ENCODE measurements around the gene ARFRP1.

The ARFRP1 gene, protein sequence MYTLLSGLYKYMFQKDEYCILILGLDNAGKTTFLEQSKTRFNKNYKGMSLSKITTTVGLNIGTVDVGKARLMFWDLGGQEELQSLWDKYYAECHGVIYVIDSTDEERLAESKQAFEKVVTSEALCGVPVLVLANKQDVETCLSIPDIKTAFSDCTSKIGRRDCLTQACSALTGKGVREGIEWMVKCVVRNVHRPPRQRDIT

GRCh38 chr20:63707558-63708300 is at the start of gene ARFRP1, which contains the start of gene ZGPAT:
Gene ARFRP1, minus strand, starts transcription at chr20:63707976. Its CDS starts 885 bp downstream, at chr20:63707091.
Gene ZGPAT, plus strand, starts transcription at chr20:63708039. Its CDS starts 542 bp downstream, at chr20:63708581.
- H3K4me3 ChIP-seq (ENCODE audit: low read depth, low read length): peak within 1 kb of the TSS; percentile 85
- no peak for DNase-seq (ENCODE audit: low read depth)

GRCh38 chr20:63756648-63756991 is 48.8 kb upstream of the ARFRP1 start:
- H3K4me3 ChIP-seq (ENCODE audit: low read depth, low read length): no peak overlapping the region
- no peak for DNase-seq (ENCODE audit: low read depth)

- no peak for DNase-seq (ENCODE audit: low read depth)
- no peak overlapping the region for H3K4me3 ChIP-seq (ENCODE audit: low read depth, low read length)
These were observed 48.3 kb upstream of the ARFRP1 start for GRCh38 chr20:63755933-63756647.

- no peak overlapping the region for H3K4me3 ChIP-seq (ENCODE audit: low read depth, low read length)
- DNase-seq (ENCODE audit: low read depth): no peak
These were observed 46.2 kb upstream of the ARFRP1 start for GRCh38 chr20:63754008-63754407.

GRCh38 chr20:63753381-63753780 is 45.6 kb upstream of the ARFRP1 start:
- H3K4me3 ChIP-seq (ENCODE audit: low read depth, low read length): no peak overlapping the region
- DNase-seq (ENCODE audit: low read depth): no peak

GRCh38 chr20:63752411-63753101 is 44.8 kb upstream of the ARFRP1 start:
- no peak overlapping the region for H3K4me3 ChIP-seq (ENCODE audit: low read depth, low read length)
- no peak for DNase-seq (ENCODE audit: low read depth)

DNA sequence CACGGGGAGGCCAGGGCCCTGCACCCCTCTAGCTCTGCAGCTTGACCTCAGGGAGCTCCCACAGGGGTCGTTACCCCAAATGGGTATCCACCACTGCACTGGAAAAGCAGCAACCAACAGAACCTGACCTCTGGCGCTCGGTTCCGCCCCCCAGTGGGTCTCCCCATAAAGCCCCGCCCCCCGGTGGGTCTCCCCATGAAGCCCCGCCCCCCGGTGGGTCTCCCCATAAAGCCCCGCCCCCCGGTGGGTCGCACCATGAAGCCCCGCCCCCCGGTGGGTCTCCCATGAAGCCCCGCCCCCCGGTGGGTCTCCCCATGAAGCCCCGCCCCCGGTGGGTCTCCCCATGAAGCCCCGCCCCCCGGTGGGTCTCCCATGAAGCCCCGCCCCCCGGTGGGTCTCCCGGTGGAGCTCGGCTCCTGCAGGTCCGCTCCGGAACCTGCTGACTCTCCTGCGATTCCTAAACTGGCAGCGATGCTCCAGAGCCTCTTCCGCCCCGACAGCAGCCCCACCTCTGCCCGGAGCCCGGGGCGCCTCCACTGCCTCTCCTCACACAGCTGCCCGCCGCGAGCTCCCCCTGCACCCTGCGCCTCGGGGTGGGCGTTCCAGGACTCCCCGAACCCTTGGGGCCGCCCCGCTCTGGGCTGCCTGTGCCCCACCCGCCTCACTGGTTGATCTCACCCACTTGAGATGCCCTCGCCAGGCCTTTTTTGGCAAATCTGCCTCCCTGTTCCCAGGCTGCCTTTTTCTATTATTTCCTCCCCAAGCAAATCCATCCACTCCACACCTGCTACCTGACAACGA is 43.9 kb upstream of the ARFRP1 start:
- no peak for DNase-seq (ENCODE audit: low read depth)
- H3K4me3 ChIP-seq (ENCODE audit: low read depth, low read length): no peak overlapping the region

GRCh38 chr20:63750807-63751470 is 43.2 kb upstream of the ARFRP1 start:
- no peak for DNase-seq (ENCODE audit: low read depth)
- no peak overlapping the region for H3K4me3 ChIP-seq (ENCODE audit: low read depth, low read length)

DNA sequence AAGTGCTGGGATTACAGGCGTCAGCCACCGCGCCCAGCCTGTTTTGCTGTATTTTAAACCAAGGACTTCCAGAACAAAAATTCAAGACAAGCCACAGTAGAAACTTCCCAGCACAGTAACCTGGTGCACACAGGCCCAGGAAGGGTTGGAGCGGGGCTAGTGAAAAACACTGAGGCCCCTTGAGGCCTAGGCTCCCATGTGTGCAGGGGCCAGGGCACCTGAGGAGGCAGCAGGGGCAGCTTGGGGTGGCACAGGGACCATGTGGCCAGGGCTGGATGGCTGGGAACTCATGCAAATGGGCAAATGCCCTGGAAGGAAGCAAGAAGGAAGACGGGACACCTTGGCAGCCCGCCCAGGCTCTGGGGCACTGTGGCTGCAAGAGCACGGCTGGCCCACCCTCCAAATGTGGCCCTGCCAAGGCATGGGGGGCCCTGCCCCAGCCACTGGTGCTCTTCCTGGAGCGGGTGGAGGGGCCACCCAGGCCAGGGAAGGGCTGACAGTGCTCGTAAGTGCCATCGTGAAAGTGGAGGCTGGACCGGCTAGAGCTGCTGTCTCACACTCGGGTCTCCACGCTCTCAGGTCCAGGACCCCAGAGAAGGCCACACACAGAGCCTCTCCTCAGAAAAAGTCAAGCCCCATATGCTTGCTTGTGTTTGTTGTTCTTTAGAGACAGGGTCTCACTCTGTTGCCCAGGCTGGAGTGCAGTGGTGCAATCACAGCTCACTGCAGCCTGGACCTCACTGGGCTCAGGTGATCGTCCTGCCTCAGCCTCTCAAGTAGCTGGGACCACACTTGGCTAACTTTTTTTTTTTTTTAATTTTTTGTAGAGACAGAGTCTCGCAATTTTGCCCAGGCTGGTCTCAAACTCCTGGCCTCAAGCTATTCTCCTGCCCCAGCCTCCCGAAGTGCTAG is 42.1 kb upstream of the ARFRP1 start:
- no peak for DNase-seq (ENCODE audit: low read depth)
- H3K4me3 ChIP-seq (ENCODE audit: low read depth, low read length): no peak overlapping the region

GRCh38 chr20:63748934-63749270 is 41.1 kb upstream of the ARFRP1 start:
- no peak for DNase-seq (ENCODE audit: low read depth)
- no peak overlapping the region for H3K4me3 ChIP-seq (ENCODE audit: low read depth, low read length)

- H3K4me3 ChIP-seq (ENCODE audit: low read depth, low read length): no peak overlapping the region
- no peak for DNase-seq (ENCODE audit: low read depth)
These were observed 40.5 kb upstream of the ARFRP1 start for GRCh38 chr20:63748070-63748933.

- no peak for DNase-seq (ENCODE audit: low read depth)
- H3K4me3 ChIP-seq (ENCODE audit: low read depth, low read length): no peak overlapping the region
These were observed 39.9 kb upstream of the ARFRP1 start for GRCh38 chr20:63747622-63748069.

- H3K4me3 ChIP-seq (ENCODE audit: low read depth, low read length): no peak overlapping the region
These were observed 39.1 kb upstream of the ARFRP1 start for GRCh38 chr20:63746751-63747315.

GRCh38 chr20:63745961-63746731 is 38.4 kb upstream of the ARFRP1 start:
- DNase-seq (ENCODE audit: low read depth): no peak
- no peak overlapping the region for H3K4me3 ChIP-seq (ENCODE audit: low read depth, low read length)

More at GRCh38 chr20:63746751-63747315, 39.1 kb upstream of the ARFRP1 start:
- DNase-seq (ENCODE audit: low read depth): no peak

- no peak overlapping the region for H3K4me3 ChIP-seq (ENCODE audit: low read depth, low read length)
- DNase-seq (ENCODE audit: low read depth): no peak
These were observed 37.6 kb upstream of the ARFRP1 start for GRCh38 chr20:63745424-63745805.
